Stomach smooth muscle (tissue), 2 donors: ENCODE measurements around the gene MYH11.
A peak's percentile ranks its signal among the peaks of the same experiment; 100 is the strongest.
"Not testable (repeated sequence)": the region's sequence is repeated elsewhere in the genome, so short reads cannot be mapped to it uniquely, and the experiment has no call there.

Experiments
- H3K27ac ChIP-seq: one replicate; pipeline ENCODE4 v1.7.0; 2013; ENCODE audit warnings: mild to moderate bottlenecking, low read length, inconsistent platforms
- H3K27me3 ChIP-seq, 2 donors: one replicate each; pipeline ENCODE4 v1.7.0; 2013; ENCODE audit warnings: low read length in 2 of 2; ENCODE audit not compliant: insufficient read depth in 2 of 2, control insufficient read depth in 1 of 2
- H3K36me3 ChIP-seq, 2 donors: one replicate each; pipeline ENCODE4 v1.7.0; 2013; ENCODE audit warnings: low read length in 2 of 2; ENCODE audit not compliant: control insufficient read depth in 2 of 2, insufficient read depth in 2 of 2
- H3K4me1 ChIP-seq: one replicate; pipeline ENCODE4 v1.7.0; 2013; ENCODE audit warnings: low read length; ENCODE audit not compliant: control insufficient read depth, insufficient read depth
- H3K4me3 ChIP-seq, 2 donors: one replicate each; pipeline ENCODE4 v1.7.0; 2013; ENCODE audit warnings: low read length in 2 of 2
- H3K9ac ChIP-seq, 2 donors: one replicate each; pipeline ENCODE4 v1.7.0; 2013; ENCODE audit warnings: low read length in 2 of 2, mild to moderate bottlenecking in 1 of 2
- H3K9me3 ChIP-seq, 2 donors: one replicate each; pipeline ENCODE4 v1.7.0; 2013; ENCODE audit warnings: low read length in 2 of 2; ENCODE audit not compliant: control insufficient read depth in 2 of 2
- donor health status: healthy.
- donor health status: Pancreatic carcinoma.

Gene MYH11

GRCh38 chr16:15810949-15811348 is 45.9 kb downstream of the MYH11 start:
- no peaks in the 10 kb centered on the region for H3K9me3 ChIP-seq
- peak overlapping the region; percentile 14 to 51 for H3K9ac ChIP-seq
- no peaks in the 10 kb centered on the region for H3K27me3 ChIP-seq
- H3K4me3 ChIP-seq, result peak overlapping the region in 1 of 2 donors; percentile 60
- H3K27ac ChIP-seq, result peak overlapping the region; percentile 74
- peaks cover 25 to 29% of the 10 kb centered on the region in 2 donors for H3K36me3 ChIP-seq
- H3K4me1 ChIP-seq, result peaks cover 74% of the 10 kb centered on the region

- H3K27me3 ChIP-seq, result no peaks in the 10 kb centered on the region
- peaks cover 25 to 29% of the 10 kb centered on the region in 2 donors for H3K36me3 ChIP-seq
- H3K9ac ChIP-seq, result peak overlapping the region in 1 of 2 donors; percentile 4
- H3K4me3 ChIP-seq, result peak overlapping the region in 1 of 2 donors; percentile 44
- peaks cover 80% of the 10 kb centered on the region for H3K4me1 ChIP-seq
- peak overlapping the region; percentile 88 for H3K27ac ChIP-seq
- H3K9me3 ChIP-seq, result no peaks in the 10 kb centered on the region
Observed at GRCh38 chr16:15810411-15810810, 46.4 kb downstream of the MYH11 start.

GRCh38 chr16:15809297-15809696 is 47.5 kb downstream of the MYH11 start:
- H3K27me3 ChIP-seq, H3K9me3 ChIP-seq: not testable (repeated sequence)
- Histone ChIP-seq H3K27ac (peak overlapping the region; percentile 88), H3K9ac (peak overlapping the region; percentile 7 to 42), H3K4me1 (peaks cover 85% of the 10 kb centered on the region), H3K36me3 (peaks cover 30 to 31% of the 10 kb centered on the region in 2 donors), H3K4me3 (peak overlapping the region; percentile 25 to 35)

- Histone ChIP-seq H3K9ac (peak overlapping the region; percentile 36 to 69), H3K27ac (peak overlapping the region; percentile 88), H3K4me1 (peaks cover 89% of the 10 kb centered on the region), H3K4me3 (peak overlapping the region; percentile 34 to 44), H3K9me3 (no peaks in the 10 kb centered on the region), H3K36me3 (peaks cover 28 to 30% of the 10 kb centered on the region in 2 donors), H3K27me3 (no peaks in the 10 kb centered on the region)
Observed at GRCh38 chr16:15808071-15808470, 48.8 kb downstream of the MYH11 start.

GRCh38 chr16:15807603-15808009 is 49.2 kb downstream of the MYH11 start:
- peak overlapping the region in 1 of 2 donors; percentile 29 for H3K4me3 ChIP-seq
- peaks cover 26 to 31% of the 10 kb centered on the region in 2 donors for H3K36me3 ChIP-seq
- peak overlapping the region in 1 of 2 donors; percentile 36 for H3K9ac ChIP-seq
- peaks cover 87% of the 10 kb centered on the region for H3K4me1 ChIP-seq
- no peaks in the 10 kb centered on the region for H3K27me3 ChIP-seq
- no peaks in the 10 kb centered on the region for H3K9me3 ChIP-seq
- peak overlapping the region; percentile 88 for H3K27ac ChIP-seq

GRCh38 chr16:15803618-15804017 is 53.2 kb downstream of the MYH11 start:
- Histone ChIP-seq H3K27me3 (no peaks in the 10 kb centered on the region), H3K4me1 (peaks cover 84% of the 10 kb centered on the region), H3K27ac (peak overlapping the region; percentile 67), H3K36me3 (peaks cover 32 to 45% of the 10 kb centered on the region in 2 donors), H3K9me3 (no peaks in the 10 kb centered on the region), H3K9ac (no peak overlapping the region), H3K4me3 (peak overlapping the region in 1 of 2 donors; percentile 29)

GRCh38 chr16:15799851-15800495 is 56.9 kb downstream of the MYH11 start:
- peaks cover 75% of the 10 kb centered on the region for H3K4me1 ChIP-seq
- peaks cover 43 to 46% of the 10 kb centered on the region in 2 donors for H3K36me3 ChIP-seq

GRCh38 chr16:15798671-15799070 is 58.2 kb downstream of the MYH11 start:
- Histone ChIP-seq H3K27ac (peak overlapping the region; percentile 66), H3K9ac (no peak overlapping the region), H3K4me3 (no peak overlapping the region), H3K36me3 (peaks cover 45 to 50% of the 10 kb centered on the region in 2 donors), H3K9me3 (no peaks in the 10 kb centered on the region), H3K27me3 (no peaks in the 10 kb centered on the region), H3K4me1 (peaks cover 71% of the 10 kb centered on the region)

More at GRCh38 chr16:15799851-15800495, 56.9 kb downstream of the MYH11 start:
- Histone ChIP-seq H3K27me3 (no peaks in the 10 kb centered on the region), H3K4me3 (peak overlapping the region; percentile 3 to 29), H3K9ac (no peak overlapping the region), H3K27ac (peak overlapping the region; percentile 66), H3K9me3 (no peaks in the 10 kb centered on the region)

GRCh38 chr16:15796885-15797284 is 59.9 kb downstream of the MYH11 start:
- no peaks in the 10 kb centered on the region for H3K9me3 ChIP-seq
- no peak overlapping the region for H3K4me3 ChIP-seq
- no peak overlapping the region for H3K9ac ChIP-seq
- peaks cover 43 to 46% of the 10 kb centered on the region in 2 donors for H3K36me3 ChIP-seq
- H3K27me3 ChIP-seq, result no peaks in the 10 kb centered on the region
- peak overlapping the region; percentile 12 for H3K27ac ChIP-seq
- H3K4me1 ChIP-seq, result peaks cover 59% of the 10 kb centered on the region

GRCh38 chr16:15795615-15796014 is 61.2 kb downstream of the MYH11 start:
- Histone ChIP-seq H3K36me3 (peaks cover 43 to 54% of the 10 kb centered on the region in 2 donors), H3K27ac (no peak overlapping the region), H3K4me3 (peak overlapping the region in 1 of 2 donors; percentile 15), H3K4me1 (peaks cover 61% of the 10 kb centered on the region), H3K9me3 (no peaks in the 10 kb centered on the region), H3K27me3 (no peaks in the 10 kb centered on the region), H3K9ac (no peak overlapping the region)

GRCh38 chr16:15792563-15792971 is 64.3 kb downstream of the MYH11 start:
- Histone ChIP-seq H3K9ac (no peak overlapping the region), H3K9me3 (no peaks in the 10 kb centered on the region), H3K4me1 (peaks cover 58% of the 10 kb centered on the region), H3K4me3 (no peak overlapping the region), H3K36me3 (peaks cover 31 to 37% of the 10 kb centered on the region in 2 donors), H3K27me3 (no peaks in the 10 kb centered on the region), H3K27ac (peak overlapping the region; percentile 66)
